HepG2 (cell line): ENCODE data around the gene PPP1R12C. TPM values are rescaled to one million over a fixed set of nuclear protein-coding genes. Genes with fewer than 3 reads are reported as not detected.

Experiments used
- CEBPG ChIP-seq: IDR thresholded peaks from 2 replicates; pipeline ENCODE4 v1.6.1; 2016
- DRAP1 ChIP-seq: IDR thresholded peaks from 2 replicates; pipeline ENCODE4 v1.6.1; 2016; ENCODE audit warnings: missing genetic modification reagents, missing compliant biosample characterization
- GATA4 ChIP-seq: sonication (generic); IDR thresholded peaks from 2 replicates; pipeline ENCODE4 v1.6.1; 2016; ENCODE audit warnings: antibody characterized with exemption, low read depth, borderline replicate concordance
- GPBP1L1 ChIP-seq: sonication (generic); formaldehyde crosslinking; IDR thresholded peaks from 2 replicates; pipeline ENCODE4 v1.5.0; 2020; ENCODE audit warnings: mild to moderate bottlenecking, missing genetic modification reagents
- GTF2F1 ChIP-seq: fragments of 150-350 bp; IDR thresholded peaks from 2 replicates; pipeline ENCODE4 v1.6.1; 2014; ENCODE audit warnings: low read length
- NCOR1 ChIP-seq: fragments of 200-600 bp; sonication (generic); IDR thresholded peaks from 2 replicates; pipeline ENCODE4 v1.7.0; 2017; ENCODE audit warnings: antibody characterized with exemption, low read length, borderline replicate concordance
- RARA ChIP-seq: IDR thresholded peaks from 2 replicates; pipeline ENCODE4 v1.6.1; 2016; ENCODE audit warnings: missing genetic modification reagents, missing compliant biosample characterization
- SAP130 ChIP-seq: IDR thresholded peaks from 2 replicates; pipeline ENCODE4 v1.6.1; 2016; ENCODE audit warnings: low read depth
- SP4 ChIP-seq: sonication (generic); formaldehyde crosslinking; IDR thresholded peaks from 2 replicates; pipeline ENCODE4 v1.8.1; 2023; ENCODE audit warnings: mild to moderate bottlenecking, missing genetic modification reagents
- ZNF124 ChIP-seq: sonication (generic); formaldehyde crosslinking; IDR thresholded peaks from 2 replicates; pipeline ENCODE4 v1.4.0; 2020; ENCODE audit warnings: missing genetic modification reagents
- ZNF180 ChIP-seq: sonication (generic); formaldehyde crosslinking; IDR thresholded peaks from 2 replicates; pipeline ENCODE4 v1.4.0; 2020; ENCODE audit warnings: low read depth, missing genetic modification reagents, borderline replicate concordance
- ZNF20 ChIP-seq: sonication (generic); formaldehyde crosslinking; IDR thresholded peaks from 2 replicates; pipeline ENCODE4 v1.4.0; 2020; ENCODE audit warnings: mild to moderate bottlenecking, moderate library complexity, missing genetic modification reagents
- ZNF331 ChIP-seq: sonication (generic); formaldehyde crosslinking; IDR thresholded peaks from 2 replicates; pipeline ENCODE4 v1.4.0; 2020; ENCODE audit warnings: missing genetic modification reagents
- ZNF34 ChIP-seq: sonication (generic); formaldehyde crosslinking; IDR thresholded peaks from 2 replicates; pipeline ENCODE4 v1.4.0; 2020; ENCODE audit warnings: mild to moderate bottlenecking, missing genetic modification reagents, borderline replicate concordance
- ZSCAN31 ChIP-seq: sonication (generic); formaldehyde crosslinking; IDR thresholded peaks from 2 replicates; pipeline ENCODE4 v1.5.0; 2020; ENCODE audit warnings: low read depth, mild to moderate bottlenecking, missing genetic modification reagents
- polyA plus RNA-seq, 8 experiments: library from polyadenylated mRNA; depleted of rRNA in 3 of 8; stranded (reverse) in 7 of 8; unstranded in 1 of 8; fragments of >200 nt; fragmentation: Illumina TruSeq in 4 of 8; extraction: Trizol in 4 of 8; gene quantifications; 2 replicates each; pipeline versions ENCODE4 v1.2.1 to v1.2.3, GENCODE V29; 2011 to 2016; ENCODE audit warnings: low read depth in 4 of 8, missing spikeins in 1 of 8, mixed read lengths in 1 of 8; ENCODE audit not compliant: insufficient read depth in 1 of 8
- total RNA-seq, 5 experiments: library from RNA; depleted of rRNA; stranded (reverse); fragments of >200 nt; fragmentation: Illumina TruSeq; extraction: Trizol; gene quantifications; 2 replicates each; pipeline ENCODE4 v1.2.3, GENCODE V29; 2016; ENCODE audit warnings: low read depth in 1 of 5
- TF ChIP-seq, protein P1 (sequence below): sonication (generic); formaldehyde crosslinking; IDR thresholded peaks from 2 replicates; pipeline ENCODE4 v1.4.0; 2020; ENCODE audit warnings: mild to moderate bottlenecking, missing genetic modification reagents

PPP1R12C gene
- total and polyA plus RNA-seq, 2 of the 13 experiments (the other 11 are each of a cell fraction or from before 2014, with no cell fraction given) = 29.7 to 30.3 TPM

DNA sequence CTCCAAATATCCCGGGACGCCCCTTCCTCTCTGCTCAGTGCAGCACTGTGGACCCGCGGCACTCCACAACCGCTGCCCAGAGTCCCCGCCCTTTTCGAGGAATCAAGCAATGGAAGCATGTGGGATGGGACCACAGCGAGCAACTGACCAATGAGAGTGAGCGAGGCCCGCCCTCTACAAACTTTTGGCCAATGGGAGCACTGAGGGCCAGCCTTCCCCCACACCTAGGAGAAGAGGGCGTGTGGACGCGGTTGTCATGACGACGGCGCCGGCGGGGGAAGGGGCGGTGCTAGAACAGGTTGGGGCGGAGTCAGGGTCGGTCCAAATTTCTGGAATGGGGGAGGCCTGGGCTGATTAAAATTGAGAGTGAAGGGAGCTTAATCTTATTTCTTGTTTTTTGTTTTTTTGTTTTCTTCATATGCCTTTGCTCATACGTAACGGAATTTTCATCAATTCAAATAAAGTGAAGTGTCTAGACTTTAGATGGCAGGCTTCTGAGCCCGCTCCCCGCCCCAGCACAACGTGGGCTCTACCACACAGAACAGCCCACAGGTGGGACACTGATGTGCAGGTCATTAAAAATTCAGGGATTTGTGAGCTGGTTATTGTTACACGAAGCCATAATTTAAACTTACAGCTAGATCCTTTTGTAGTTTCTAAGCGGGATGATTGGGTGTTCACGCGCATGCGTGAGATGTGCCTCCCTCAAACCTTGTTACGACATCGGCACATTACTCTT is 49.3 kb upstream of the PPP1R12C start, which contains the start of gene DNAAF3 (continued):
- TF ChIP-seq, protein P1, sequence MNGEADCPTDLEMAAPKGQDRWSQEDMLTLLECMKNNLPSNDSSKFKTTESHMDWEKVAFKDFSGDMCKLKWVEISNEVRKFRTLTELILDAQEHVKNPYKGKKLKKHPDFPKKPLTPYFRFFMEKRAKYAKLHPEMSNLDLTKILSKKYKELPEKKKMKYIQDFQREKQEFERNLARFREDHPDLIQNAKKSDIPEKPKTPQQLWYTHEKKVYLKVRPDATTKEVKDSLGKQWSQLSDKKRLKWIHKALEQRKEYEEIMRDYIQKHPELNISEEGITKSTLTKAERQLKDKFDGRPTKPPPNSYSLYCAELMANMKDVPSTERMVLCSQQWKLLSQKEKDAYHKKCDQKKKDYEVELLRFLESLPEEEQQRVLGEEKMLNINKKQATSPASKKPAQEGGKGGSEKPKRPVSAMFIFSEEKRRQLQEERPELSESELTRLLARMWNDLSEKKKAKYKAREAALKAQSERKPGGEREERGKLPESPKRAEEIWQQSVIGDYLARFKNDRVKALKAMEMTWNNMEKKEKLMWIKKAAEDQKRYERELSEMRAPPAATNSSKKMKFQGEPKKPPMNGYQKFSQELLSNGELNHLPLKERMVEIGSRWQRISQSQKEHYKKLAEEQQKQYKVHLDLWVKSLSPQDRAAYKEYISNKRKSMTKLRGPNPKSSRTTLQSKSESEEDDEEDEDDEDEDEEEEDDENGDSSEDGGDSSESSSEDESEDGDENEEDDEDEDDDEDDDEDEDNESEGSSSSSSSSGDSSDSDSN (CRISPR knock-in tag) = no peak; the same call in 1 of the 2 replicates
- TF ChIP-seq ZNF180 (CRISPR knock-in tag) (no peak), ZNF124 (CRISPR knock-in tag) (no peak), GTF2F1 (no peak), RARA (no peak), GATA4 (no peak), ZNF20 (CRISPR knock-in tag) (no peak), NCOR1 (no peak), ZNF34 (CRISPR knock-in tag) (no peak), CEBPG (CRISPR knock-in tag) (no peak), GPBP1L1 (no peak), SAP130 (peak; percentile 87), SP4 (CRISPR knock-in tag) (peak; percentile 97), DRAP1 (CRISPR knock-in tag) (0 out of 2 replicates have a peak, but pooled peaks have one; percentile 4), ZNF331 (CRISPR knock-in tag) (0 out of 2 replicates have a peak, but pooled peaks have one; percentile 29), ZSCAN31 (CRISPR knock-in tag) (0 out of 2 replicates have a peak, but pooled peaks have one; percentile 33)
